Cerebellar cortex (tissue), 1 donor: ENCODE data around the gene ZNF526.

Experiments used
- DNase-seq: peaks from one replicate; pipeline ENCODE4 v3.0.0-alpha.2; 2015; ENCODE audit warnings: low spot score

ZNF526 gene

GRCh38 chr19:42224940-42225717 lies 5.0 kb downstream of the ZNF526 start:
- DNase-seq: no peak

GRCh38 chr19:42225718-42226292 lies 5.7 kb downstream of the ZNF526 start:
- DNase-seq: no peak

- DNase-seq: no peak
Observed at GRCh38 chr19:42226886-42227285, 6.8 kb downstream of the ZNF526 start.

- no peak for DNase-seq
Observed at GRCh38 chr19:42228641-42229040, 8.5 kb downstream of the ZNF526 start.

- no peak for DNase-seq
Observed at GRCh38 chr19:42229301-42229854, 9.3 kb downstream of the ZNF526 start.

GRCh38 chr19:42229855-42230351 lies 9.8 kb downstream of the ZNF526 start:
- no peak for DNase-seq

GRCh38 chr19:42230571-42230970 lies 10.5 kb downstream of the ZNF526 start:
- DNase-seq: no peak

GRCh38 chr19:42232435-42232834 lies 12.3 kb downstream of the ZNF526 start:
- no peak for DNase-seq

- no peak for DNase-seq
Observed at GRCh38 chr19:42233106-42233505, 13.0 kb downstream of the ZNF526 start.

- no peak for DNase-seq
Observed at GRCh38 chr19:42233678-42234292, 13.7 kb downstream of the ZNF526 start.

- DNase-seq: no peak
Observed at GRCh38 chr19:42234364-42234763, 14.3 kb downstream of the ZNF526 start.

GRCh38 chr19:42235181-42235580 lies 15.1 kb downstream of the ZNF526 start:
- no peak for DNase-seq

GRCh38 chr19:42239544-42240220 lies 19.6 kb downstream of the ZNF526 start:
- no peak for DNase-seq

GRCh38 chr19:42241279-42241678 lies 21.2 kb downstream of the ZNF526 start:
- DNase-seq: no peak

GRCh38 chr19:42242069-42242511 lies 22.0 kb downstream of the ZNF526 start:
- DNase-seq: no peak

GRCh38 chr19:42242512-42243409 lies 22.6 kb downstream of the ZNF526 start, which contains the start of gene GSK3A:
Gene GSK3A, minus strand, starts transcription at chr19:42242602. Its CDS starts 137 bp downstream, at chr19:42242465.
- peak; percentile 100 for DNase-seq

- peak; percentile 97 for DNase-seq
Observed at GRCh38 chr19:42244347-42245220, 24.5 kb downstream of the ZNF526 start.

- no peak for DNase-seq
Observed at GRCh38 chr19:42245231-42245630, 25.1 kb downstream of the ZNF526 start.

- peak; percentile 85 for DNase-seq
Observed at GRCh38 chr19:42246143-42246921, 26.2 kb downstream of the ZNF526 start.
